Sigmoid colon (tissue), 7 donors: ENCODE results near the gene TNFRSF11A. TPM values are rescaled to one million over a fixed set of nuclear protein-coding genes. Genes with fewer than 3 reads are reported as not detected.

Source experiments
- DNase-seq: peaks from one replicate; pipeline ENCODE4 v3.0.0-alpha.2; 2019
- H3K27ac ChIP-seq, 4 donors: fragments of 200-600 bp; sonication (generic); one replicate each; pipeline ENCODE4 v1.5.1; 2016 to 2019; ENCODE audit warnings: mild to moderate bottlenecking in 1 of 4
- H3K27me3 ChIP-seq, 3 donors: fragments of 200-600 bp; sonication (generic); one replicate each; pipeline ENCODE4 v1.5.1; 2019; ENCODE audit warnings: mild to moderate bottlenecking in 1 of 3
- H3K36me3 ChIP-seq, 4 donors: fragments of 200-600 bp; sonication (generic); one replicate each; pipeline ENCODE4 v1.5.1; 2016 to 2019
- H3K4me1 ChIP-seq, 4 donors: fragments of 200-600 bp; sonication (generic); one replicate each; pipeline ENCODE4 v1.5.1; 2017 to 2019
- H3K4me3 ChIP-seq, 4 donors: fragments of 200-600 bp; sonication (generic); one replicate each; pipeline ENCODE4 v1.5.1; 2017 to 2019; ENCODE audit warnings: mild to moderate bottlenecking in 2 of 4, moderate library complexity in 1 of 4
- H3K9me3 ChIP-seq, 4 donors: fragments of 200-600 bp in 3 of 4; sonication (generic) in 3 of 4; one replicate each; pipeline versions ENCODE4 v1.5.1 to v1.6.1; 2013 to 2019
- EP300 ChIP-seq, 4 donors: sonication (generic); formaldehyde crosslinking; IDR thresholded peaks; one replicate each; pipeline ENCODE4 v1.6.1; 2017; ENCODE audit warnings: antibody characterized with exemption in 4 of 4
- POLR2A ChIP-seq, 2 donors: fragments of 450-650 bp; IDR thresholded peaks; one replicate each; pipeline ENCODE4 v1.6.1; 2016; ENCODE audit warnings: antibody characterized with exemption in 2 of 2, mild to moderate bottlenecking in 2 of 2, moderate library complexity in 2 of 2
- POLR2AphosphoS5 ChIP-seq, 4 donors: sonication (generic); formaldehyde crosslinking; IDR thresholded peaks; one replicate each; pipeline ENCODE4 v1.6.1; 2017; ENCODE audit warnings: antibody characterized with exemption in 4 of 4
- WGBS, 2 donors: extraction: QIAGEN DNeasy Blood & Tissue Kit; methylation state at CpG; one replicate each; pipeline ENCODE4 v1.1.7; 2013; 5-methylcytosine and 5-hydroxymethylcytosine counted together
- intact Hi-C: fragments of 100-400 bp; cut with DNase I; formaldehyde crosslinking; loops from one replicate; pipeline ENCODE4 v1.15.1; 2023
- polyA plus RNA-seq, 3 donors: library from polyadenylated mRNA; stranded (reverse); fragments of 200-250 nt; gene quantifications; one replicate each; pipeline ENCODE4 v1.2.3, GENCODE V29; 2013
- total RNA-seq, 4 donors: library from RNA; depleted of rRNA; stranded (reverse); fragments of >200 nt; gene quantifications; one replicate each; pipeline ENCODE4 v1.1.0, GENCODE V29; 2016
- TF ChIP-seq, protein P1 (sequence below), 4 experiments: fragments of 450-650 bp in 3 of 4; fragments of 200-600 bp in 1 of 4; IDR thresholded peaks; one replicate each; pipeline ENCODE4 v1.5.1; 2016 to 2019; ENCODE audit warnings: antibody characterized with exemption in 4 of 4, mild to moderate bottlenecking in 3 of 4, moderate library complexity in 2 of 4
- donor health status: healthy with polysubstance abuse.
- donor health status: Bipolar disorder and iron deficiency.
- donor health status: healthy.

TNFRSF11A gene
- total and polyA plus RNA-seq, 7 donors: 2.1 to 19.9 (median 3.6) TPM

- intact Hi-C loops: no loop called here
These were observed 10.4 kb downstream of the TNFRSF11A start for GRCh38 chr18:62335494-62335893.

GRCh38 chr18:62336618-62337017, 11.5 kb downstream of the TNFRSF11A start:
- Histone ChIP-seq H3K4me1 (no peaks in the 10 kb centered on the region), H3K4me3 (no peak overlapping the region), H3K36me3 (no peaks in the 10 kb centered on the region), H3K27me3 (peaks cover 0 to 13% (median 0%) of the 10 kb centered on the region in 3 donors), H3K27ac (no peak overlapping the region), H3K9me3 (no peaks in the 10 kb centered on the region)
- TF ChIP-seq POLR2A (IDR thresholded peaks at IDR 0.05) (no peak), EP300 (IDR thresholded peaks at IDR 0.05) (no peak), POLR2AphosphoS5 (IDR thresholded peaks at IDR 0.05) (no peak)
- TF ChIP-seq, protein P1, sequence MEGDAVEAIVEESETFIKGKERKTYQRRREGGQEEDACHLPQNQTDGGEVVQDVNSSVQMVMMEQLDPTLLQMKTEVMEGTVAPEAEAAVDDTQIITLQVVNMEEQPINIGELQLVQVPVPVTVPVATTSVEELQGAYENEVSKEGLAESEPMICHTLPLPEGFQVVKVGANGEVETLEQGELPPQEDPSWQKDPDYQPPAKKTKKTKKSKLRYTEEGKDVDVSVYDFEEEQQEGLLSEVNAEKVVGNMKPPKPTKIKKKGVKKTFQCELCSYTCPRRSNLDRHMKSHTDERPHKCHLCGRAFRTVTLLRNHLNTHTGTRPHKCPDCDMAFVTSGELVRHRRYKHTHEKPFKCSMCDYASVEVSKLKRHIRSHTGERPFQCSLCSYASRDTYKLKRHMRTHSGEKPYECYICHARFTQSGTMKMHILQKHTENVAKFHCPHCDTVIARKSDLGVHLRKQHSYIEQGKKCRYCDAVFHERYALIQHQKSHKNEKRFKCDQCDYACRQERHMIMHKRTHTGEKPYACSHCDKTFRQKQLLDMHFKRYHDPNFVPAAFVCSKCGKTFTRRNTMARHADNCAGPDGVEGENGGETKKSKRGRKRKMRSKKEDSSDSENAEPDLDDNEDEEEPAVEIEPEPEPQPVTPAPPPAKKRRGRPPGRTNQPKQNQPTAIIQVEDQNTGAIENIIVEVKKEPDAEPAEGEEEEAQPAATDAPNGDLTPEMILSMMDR (IDR thresholded peaks at IDR 0.05): no peak
- intact Hi-C loops: no loop called here
- no peak for DNase-seq
- WGBS, 2 donors: 62 to 79% methylated on average over 5 of the region's 5 CpGs

More at GRCh38 chr18:62335494-62335893, 10.4 kb downstream of the TNFRSF11A start:
- H3K4me3 ChIP-seq: no peak overlapping the region
- no peak overlapping the region for H3K27ac ChIP-seq
- TF ChIP-seq, protein P1 (IDR thresholded peaks at IDR 0.05): no peak
- TF ChIP-seq POLR2AphosphoS5 (IDR thresholded peaks at IDR 0.05) (no peak), EP300 (IDR thresholded peaks at IDR 0.05) (no peak), POLR2A (IDR thresholded peaks at IDR 0.05) (no peak)
- H3K36me3 ChIP-seq: no peaks in the 10 kb centered on the region
- 80 to 87% methylated on average over 5 of the region's 5 CpGs for WGBS, 2 donors
- H3K9me3 ChIP-seq: no peaks in the 10 kb centered on the region
- H3K27me3 ChIP-seq: peaks cover 0 to 24% (median 5%) of the 10 kb centered on the region in 3 donors
- no peaks in the 10 kb centered on the region for H3K4me1 ChIP-seq
- no peak for DNase-seq

DNA sequence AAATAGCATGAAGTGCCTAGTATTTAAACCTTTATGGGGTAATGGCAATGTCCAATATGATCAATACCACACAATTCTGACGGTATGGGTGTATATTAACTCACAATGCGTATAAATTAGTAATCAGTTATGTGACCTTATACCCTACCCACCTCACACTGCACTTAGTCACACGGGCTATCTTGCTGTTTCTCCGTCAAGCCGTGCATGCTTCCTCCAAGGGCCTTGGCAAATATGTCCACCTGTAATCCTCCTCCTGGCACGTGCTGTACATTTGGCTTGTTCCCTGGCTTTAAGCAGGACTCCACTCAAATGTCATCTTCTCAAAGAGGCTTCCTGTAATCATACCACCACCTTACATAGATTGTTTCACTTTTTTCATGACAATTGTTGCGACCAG, 12.2 kb downstream of the TNFRSF11A start:
- H3K27ac ChIP-seq: no peak overlapping the region
- TF ChIP-seq EP300 (IDR thresholded peaks at IDR 0.05) (no peak), POLR2A (IDR thresholded peaks at IDR 0.05) (no peak), POLR2AphosphoS5 (IDR thresholded peaks at IDR 0.05) (no peak)
- TF ChIP-seq, protein P1 (IDR thresholded peaks at IDR 0.05): no peak
- no peaks in the 10 kb centered on the region for H3K9me3 ChIP-seq
- WGBS, 2 donors: 63 to 79% methylated on average over 7 of the region's 7 CpGs
- no peak overlapping the region for H3K4me3 ChIP-seq
- DNase-seq: no peak
- no peaks in the 10 kb centered on the region for H3K36me3 ChIP-seq
- H3K4me1 ChIP-seq: no peaks in the 10 kb centered on the region
- intact Hi-C loops: no loop called here
- H3K27me3 ChIP-seq: peaks cover 0 to 6% (median 0%) of the 10 kb centered on the region in 3 donors

DNA sequence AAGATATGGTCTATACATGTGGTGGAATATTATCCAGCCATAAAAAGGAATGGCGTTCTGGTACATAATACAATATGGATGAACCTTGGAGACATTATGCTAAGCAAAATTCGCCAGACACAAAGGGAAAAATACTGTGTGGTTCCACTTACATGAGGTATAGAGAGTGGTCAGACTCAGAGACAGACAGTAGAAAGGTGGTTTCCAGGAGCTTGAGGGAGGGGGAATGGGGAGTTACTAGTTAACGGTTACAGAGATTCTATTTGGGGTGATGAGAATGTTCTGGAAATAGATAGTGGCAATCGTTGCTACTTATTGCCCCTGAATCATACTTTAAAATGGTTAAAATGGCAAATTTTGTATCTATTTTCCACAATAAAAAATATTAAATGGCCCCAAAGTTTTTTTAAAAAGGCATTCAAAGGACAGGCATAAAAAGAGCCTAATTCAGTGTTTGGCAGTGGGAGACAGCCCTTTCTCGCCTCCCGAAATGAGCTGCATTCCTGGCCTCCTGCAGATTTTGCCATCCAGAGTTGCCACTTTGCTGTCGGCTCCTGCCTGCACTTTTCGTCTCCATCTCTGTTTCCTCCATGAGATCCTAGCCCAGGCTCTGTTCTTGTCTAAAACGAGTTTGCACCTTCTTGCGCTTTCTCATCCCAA, 13.5 kb downstream of the TNFRSF11A start:
- Histone ChIP-seq H3K36me3 (no peaks in the 10 kb centered on the region), H3K27me3 (no peaks in the 10 kb centered on the region), H3K9me3 (no peaks in the 10 kb centered on the region), H3K4me3 (no peak overlapping the region), H3K4me1 (no peaks in the 10 kb centered on the region), H3K27ac (no peak overlapping the region)
- 75 to 77% methylated on average over 10 of the region's 10 CpGs for WGBS, 2 donors
- no peak for DNase-seq
- TF ChIP-seq EP300 (IDR thresholded peaks at IDR 0.05): no peak
- no peak for TF ChIP-seq POLR2AphosphoS5 (IDR thresholded peaks at IDR 0.05)
- no peak for TF ChIP-seq POLR2A (IDR thresholded peaks at IDR 0.05)
- TF ChIP-seq, protein P1 (IDR thresholded peaks at IDR 0.05): no peak
- intact Hi-C loops: no loop called here
